Liver (tissue), 9 donors: ENCODE results near the gene TOPAZ1. TPM values are rescaled to one million over a fixed set of nuclear protein-coding genes. Genes with fewer than 3 reads are reported as not detected.

ENCODE experiments used
- DNase-seq: peaks from one replicate; pipeline ENCODE4 v3.0.0-alpha.2; 2017; ENCODE audit warnings: low spot score
- H3K27ac ChIP-seq, 2 donors: one replicate each; pipeline ENCODE4 v1.7.0; 2013; ENCODE audit warnings: inconsistent platforms in 2 of 2, low read length in 2 of 2, control low read depth in 1 of 2, low read depth in 1 of 2, mild to moderate bottlenecking in 1 of 2
- H3K27me3 ChIP-seq, 4 donors: one replicate each; pipeline versions ENCODE4 v1.6.1 to v1.7.0; 2013; ENCODE audit warnings: low read length in 3 of 4, inconsistent platforms in 1 of 4, mild to moderate bottlenecking in 1 of 4, moderate library complexity in 1 of 4; ENCODE audit not compliant: control insufficient read depth in 4 of 4, insufficient read depth in 4 of 4
- H3K36me3 ChIP-seq, 4 donors: one replicate each; pipeline versions ENCODE4 v1.6.1 to v1.7.0; 2013; ENCODE audit warnings: low read length in 3 of 4, mild to moderate bottlenecking in 3 of 4, low read depth in 1 of 4, moderate library complexity in 1 of 4; ENCODE audit not compliant: control insufficient read depth in 4 of 4, insufficient read depth in 3 of 4
- H3K4me1 ChIP-seq, 4 donors: one replicate each; pipeline versions ENCODE4 v1.6.1 to v1.7.0; 2013; ENCODE audit warnings: low read length in 3 of 4, mild to moderate bottlenecking in 3 of 4, moderate library complexity in 1 of 4; ENCODE audit not compliant: control insufficient read depth in 4 of 4, insufficient read depth in 4 of 4
- H3K4me3 ChIP-seq, 3 donors: one replicate each; pipeline versions ENCODE4 v1.6.1 to v1.7.0; 2013; ENCODE audit warnings: low read length in 3 of 3, control low read depth in 1 of 3, low read depth in 1 of 3, mild to moderate bottlenecking in 1 of 3
- H3K9ac ChIP-seq, 2 donors: one replicate each; pipeline ENCODE4 v1.7.0; 2013; ENCODE audit warnings: low read length in 2 of 2, mild to moderate bottlenecking in 2 of 2, moderate library complexity in 2 of 2, control low read depth in 1 of 2, low read depth in 1 of 2
- H3K9me3 ChIP-seq, 4 donors: one replicate each; pipeline versions ENCODE4 v1.6.1 to v1.7.0; 2013; ENCODE audit warnings: low read length in 3 of 4; ENCODE audit not compliant: control insufficient read depth in 4 of 4
- EGR1 ChIP-seq, 2 donors: IDR thresholded peaks; 2 replicates each; pipeline ENCODE4 v1.6.1; 2016 to 2018; ENCODE audit warnings: antibody characterized with exemption in 2 of 2, low read depth in 2 of 2
- FOXA1 ChIP-seq: IDR thresholded peaks from 2 replicates; pipeline ENCODE4 v1.6.1; 2016; ENCODE audit warnings: antibody characterized with exemption
- FOXA2 ChIP-seq: IDR thresholded peaks from 2 replicates; pipeline ENCODE4 v1.6.1; 2016; ENCODE audit warnings: antibody characterized with exemption
- GABPA ChIP-seq, 2 donors: IDR thresholded peaks in 1 of 2; conservative IDR thresholded peaks in 1 of 2; 2 replicates each; pipeline ENCODE4 v1.6.1; 2016; ENCODE audit warnings: antibody characterized with exemption in 2 of 2, mild to moderate bottlenecking in 1 of 2, moderate library complexity in 1 of 2
- HNF4A ChIP-seq, 2 donors: conservative IDR thresholded peaks; 2 replicates each; pipeline ENCODE4 v1.6.1; 2016; ENCODE audit warnings: antibody characterized with exemption in 2 of 2, mild to moderate bottlenecking in 2 of 2
- HNF4G ChIP-seq: IDR thresholded peaks from 2 replicates; pipeline ENCODE4 v1.6.1; 2016; ENCODE audit warnings: antibody characterized with exemption
- JUND ChIP-seq, 2 donors: IDR thresholded peaks; 2 replicates each; pipeline ENCODE4 v1.6.1; 2016; ENCODE audit warnings: antibody characterized with exemption in 2 of 2
- MAX ChIP-seq: IDR thresholded peaks from 2 replicates; pipeline ENCODE4 v1.6.1; 2016; ENCODE audit warnings: antibody characterized with exemption
- NR2F2 ChIP-seq: IDR thresholded peaks from 2 replicates; pipeline ENCODE4 v1.6.1; 2016; ENCODE audit warnings: antibody characterized with exemption
- RAD21 ChIP-seq, 2 donors: IDR thresholded peaks; 2 replicates each; pipeline ENCODE4 v1.6.1; 2016; ENCODE audit warnings: antibody characterized with exemption in 2 of 2, mild to moderate bottlenecking in 2 of 2
- RXRA ChIP-seq, 2 donors: IDR thresholded peaks; 2 replicates each; pipeline ENCODE4 v1.6.1; 2017 to 2018; ENCODE audit warnings: antibody characterized with exemption in 2 of 2, mild to moderate bottlenecking in 1 of 2
- SP1 ChIP-seq: IDR thresholded peaks from 2 replicates; pipeline ENCODE4 v1.6.1; 2018; ENCODE audit warnings: antibody characterized with exemption, mild to moderate bottlenecking
- TAF1 ChIP-seq: conservative IDR thresholded peaks from 2 replicates; pipeline ENCODE4 v1.6.1; 2016; ENCODE audit warnings: antibody characterized with exemption, mild to moderate bottlenecking
- YY1 ChIP-seq: IDR thresholded peaks from 2 replicates; pipeline ENCODE4 v1.6.1; 2016; ENCODE audit warnings: antibody characterized with exemption, mild to moderate bottlenecking
- WGBS: extraction: QIAGEN DNeasy Blood & Tissue Kit; methylation state at CpG from one replicate; pipeline ENCODE4 v1.1.7; 2013; 5-methylcytosine and 5-hydroxymethylcytosine counted together
- polyA plus RNA-seq, 2 donors: library from polyadenylated mRNA; stranded (reverse) in 1 of 2; unstranded in 1 of 2; fragments of 200-250 nt in 1 of 2; fragments of >200 nt in 1 of 2; fragmentation: Nextera tagmentation in 1 of 2; extraction: Ambion mirVana in 1 of 2; gene quantifications; one replicate each; pipeline versions ENCODE4 v1.2.1 to v1.2.3, GENCODE V29; 2013 to 2015
- total RNA-seq, 2 donors: library from RNA; depleted of rRNA; stranded (reverse); fragments of >200 nt; gene quantifications; one replicate each; pipeline ENCODE4 v1.2.3, GENCODE V29; 2014
- TF ChIP-seq, protein P1 (sequence below): IDR thresholded peaks from 2 replicates; pipeline ENCODE4 v1.6.1; 2016; ENCODE audit warnings: antibody characterized with exemption
- TF ChIP-seq, protein P2 (sequence below): IDR thresholded peaks from 2 replicates; pipeline ENCODE4 v1.6.1; 2016; ENCODE audit warnings: antibody characterized with exemption
- TF ChIP-seq, protein P3 (sequence below): fragments of 150-350 bp; IDR thresholded peaks from 2 replicates; pipeline ENCODE4 v1.5.1; 2017; ENCODE audit warnings: improper control_type of control experiment, low read depth, low read length; ENCODE audit not compliant: missing input control
- TF ChIP-seq, protein P4 (sequence below): IDR thresholded peaks from 2 replicates; pipeline ENCODE4 v1.6.1; 2016; ENCODE audit warnings: antibody characterized with exemption, mild to moderate bottlenecking
- donor health status: healthy.
- donor health status: healthy.
- donor health status: healthy.
- donor health status: healthy.
- donor health status: healthy.

Gene TOPAZ1
- total and polyA plus RNA-seq, 4 donors = not detected

- H3K27ac ChIP-seq = no peak overlapping the region
Measured at GRCh38 chr3:44280631-44281030, 38.9 kb downstream of the TOPAZ1 start.

DNA sequence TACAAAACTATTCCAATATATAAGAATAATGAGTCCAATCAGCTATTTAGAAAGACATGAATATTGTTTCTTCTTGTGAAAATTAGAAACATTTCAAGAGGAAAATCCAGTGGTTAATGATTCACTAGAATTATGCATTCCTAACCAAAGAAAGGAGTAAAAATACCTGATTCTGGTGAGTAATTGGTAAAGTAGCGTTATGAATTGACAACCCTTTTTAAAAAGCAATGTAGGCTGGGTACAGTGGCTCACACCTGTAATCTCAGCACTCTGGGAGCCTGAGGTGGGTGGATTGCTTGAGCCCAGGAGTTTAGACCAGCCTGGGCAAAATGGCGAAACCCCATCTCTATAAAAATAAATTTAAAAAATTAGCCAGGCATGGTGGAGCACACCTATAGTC lies 43.3 kb downstream of the TOPAZ1 start:
- no peak overlapping the region for H3K9ac ChIP-seq
- no peaks in the 10 kb centered on the region for H3K36me3 ChIP-seq
- DNase-seq = no peak
- no peaks in the 10 kb centered on the region for H3K4me1 ChIP-seq
- WGBS = 93% methylated on average over 2 of the region's 2 CpGs
- H3K4me3 ChIP-seq = no peak overlapping the region
- no peak overlapping the region for H3K27ac ChIP-seq
- no peaks in the 10 kb centered on the region for H3K9me3 ChIP-seq
- no peaks in the 10 kb centered on the region for H3K27me3 ChIP-seq
- TF ChIP-seq, protein P1, sequence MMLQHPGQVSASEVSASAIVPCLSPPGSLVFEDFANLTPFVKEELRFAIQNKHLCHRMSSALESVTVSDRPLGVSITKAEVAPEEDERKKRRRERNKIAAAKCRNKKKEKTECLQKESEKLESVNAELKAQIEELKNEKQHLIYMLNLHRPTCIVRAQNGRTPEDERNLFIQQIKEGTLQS = no peak
- TF ChIP-seq RXRA (IDR thresholded peaks at IDR 0.05) (no peak), NR2F2 (no peak), FOXA2 (no peak), YY1 (no peak), SP1 (no peak), HNF4G (no peak)
- TF ChIP-seq, protein P2, sequence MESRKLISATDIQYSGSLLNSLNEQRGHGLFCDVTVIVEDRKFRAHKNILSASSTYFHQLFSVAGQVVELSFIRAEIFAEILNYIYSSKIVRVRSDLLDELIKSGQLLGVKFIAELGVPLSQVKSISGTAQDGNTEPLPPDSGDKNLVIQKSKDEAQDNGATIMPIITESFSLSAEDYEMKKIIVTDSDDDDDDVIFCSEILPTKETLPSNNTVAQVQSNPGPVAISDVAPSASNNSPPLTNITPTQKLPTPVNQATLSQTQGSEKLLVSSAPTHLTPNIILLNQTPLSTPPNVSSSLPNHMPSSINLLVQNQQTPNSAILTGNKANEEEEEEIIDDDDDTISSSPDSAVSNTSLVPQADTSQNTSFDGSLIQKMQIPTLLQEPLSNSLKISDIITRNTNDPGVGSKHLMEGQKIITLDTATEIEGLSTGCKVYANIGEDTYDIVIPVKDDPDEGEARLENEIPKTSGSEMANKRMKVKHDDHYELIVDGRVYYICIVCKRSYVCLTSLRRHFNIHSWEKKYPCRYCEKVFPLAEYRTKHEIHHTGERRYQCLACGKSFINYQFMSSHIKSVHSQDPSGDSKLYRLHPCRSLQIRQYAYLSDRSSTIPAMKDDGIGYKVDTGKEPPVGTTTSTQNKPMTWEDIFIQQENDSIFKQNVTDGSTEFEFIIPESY = no peak
- TF ChIP-seq, protein P3, sequence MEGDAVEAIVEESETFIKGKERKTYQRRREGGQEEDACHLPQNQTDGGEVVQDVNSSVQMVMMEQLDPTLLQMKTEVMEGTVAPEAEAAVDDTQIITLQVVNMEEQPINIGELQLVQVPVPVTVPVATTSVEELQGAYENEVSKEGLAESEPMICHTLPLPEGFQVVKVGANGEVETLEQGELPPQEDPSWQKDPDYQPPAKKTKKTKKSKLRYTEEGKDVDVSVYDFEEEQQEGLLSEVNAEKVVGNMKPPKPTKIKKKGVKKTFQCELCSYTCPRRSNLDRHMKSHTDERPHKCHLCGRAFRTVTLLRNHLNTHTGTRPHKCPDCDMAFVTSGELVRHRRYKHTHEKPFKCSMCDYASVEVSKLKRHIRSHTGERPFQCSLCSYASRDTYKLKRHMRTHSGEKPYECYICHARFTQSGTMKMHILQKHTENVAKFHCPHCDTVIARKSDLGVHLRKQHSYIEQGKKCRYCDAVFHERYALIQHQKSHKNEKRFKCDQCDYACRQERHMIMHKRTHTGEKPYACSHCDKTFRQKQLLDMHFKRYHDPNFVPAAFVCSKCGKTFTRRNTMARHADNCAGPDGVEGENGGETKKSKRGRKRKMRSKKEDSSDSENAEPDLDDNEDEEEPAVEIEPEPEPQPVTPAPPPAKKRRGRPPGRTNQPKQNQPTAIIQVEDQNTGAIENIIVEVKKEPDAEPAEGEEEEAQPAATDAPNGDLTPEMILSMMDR = no peak

More at GRCh38 chr3:44280631-44281030, 38.9 kb downstream of the TOPAZ1 start:
- peaks cover 0 to 4% (median 0%) of the 10 kb centered on the region in 4 donors for H3K9me3 ChIP-seq
- H3K4me1 ChIP-seq = no peaks in the 10 kb centered on the region
- H3K9ac ChIP-seq = no peak overlapping the region
- TF ChIP-seq JUND (IDR thresholded peaks at IDR 0.05) = no peak
- no peak for TF ChIP-seq FOXA1
- no peak for TF ChIP-seq NR2F2
- no peak for TF ChIP-seq TAF1
- no peak for TF ChIP-seq EGR1 (IDR thresholded peaks at IDR 0.05; ENCODE audit: low read depth in 2 of 2)
- TF ChIP-seq YY1 = no peak
- TF ChIP-seq GABPA (IDR thresholded peaks at IDR 0.05 in 1 of 2, conservative IDR thresholded peaks at IDR 0.05 in 1 of 2) = no peak
- TF ChIP-seq, protein P2 = no peak
- TF ChIP-seq, protein P4, sequence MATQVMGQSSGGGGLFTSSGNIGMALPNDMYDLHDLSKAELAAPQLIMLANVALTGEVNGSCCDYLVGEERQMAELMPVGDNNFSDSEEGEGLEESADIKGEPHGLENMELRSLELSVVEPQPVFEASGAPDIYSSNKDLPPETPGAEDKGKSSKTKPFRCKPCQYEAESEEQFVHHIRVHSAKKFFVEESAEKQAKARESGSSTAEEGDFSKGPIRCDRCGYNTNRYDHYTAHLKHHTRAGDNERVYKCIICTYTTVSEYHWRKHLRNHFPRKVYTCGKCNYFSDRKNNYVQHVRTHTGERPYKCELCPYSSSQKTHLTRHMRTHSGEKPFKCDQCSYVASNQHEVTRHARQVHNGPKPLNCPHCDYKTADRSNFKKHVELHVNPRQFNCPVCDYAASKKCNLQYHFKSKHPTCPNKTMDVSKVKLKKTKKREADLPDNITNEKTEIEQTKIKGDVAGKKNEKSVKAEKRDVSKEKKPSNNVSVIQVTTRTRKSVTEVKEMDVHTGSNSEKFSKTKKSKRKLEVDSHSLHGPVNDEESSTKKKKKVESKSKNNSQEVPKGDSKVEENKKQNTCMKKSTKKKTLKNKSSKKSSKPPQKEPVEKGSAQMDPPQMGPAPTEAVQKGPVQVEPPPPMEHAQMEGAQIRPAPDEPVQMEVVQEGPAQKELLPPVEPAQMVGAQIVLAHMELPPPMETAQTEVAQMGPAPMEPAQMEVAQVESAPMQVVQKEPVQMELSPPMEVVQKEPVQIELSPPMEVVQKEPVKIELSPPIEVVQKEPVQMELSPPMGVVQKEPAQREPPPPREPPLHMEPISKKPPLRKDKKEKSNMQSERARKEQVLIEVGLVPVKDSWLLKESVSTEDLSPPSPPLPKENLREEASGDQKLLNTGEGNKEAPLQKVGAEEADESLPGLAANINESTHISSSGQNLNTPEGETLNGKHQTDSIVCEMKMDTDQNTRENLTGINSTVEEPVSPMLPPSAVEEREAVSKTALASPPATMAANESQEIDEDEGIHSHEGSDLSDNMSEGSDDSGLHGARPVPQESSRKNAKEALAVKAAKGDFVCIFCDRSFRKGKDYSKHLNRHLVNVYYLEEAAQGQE = no peak
- TF ChIP-seq, protein P1 = no peak
- no peak for TF ChIP-seq SP1
- TF ChIP-seq HNF4A (conservative IDR thresholded peaks at IDR 0.05) = no peak
- no peak for TF ChIP-seq MAX
- TF ChIP-seq RAD21 (IDR thresholded peaks at IDR 0.05) = no peak
- no peak for DNase-seq
- H3K36me3 ChIP-seq = no peaks in the 10 kb centered on the region
- no peaks in the 10 kb centered on the region for H3K27me3 ChIP-seq
- WGBS = 87% methylated on average over 2 of the region's 2 CpGs
- no peak overlapping the region for H3K4me3 ChIP-seq
